ENCODE measurements around the gene INSYN2B. TPM values are rescaled to one million over a fixed set of nuclear protein-coding genes. Genes with fewer than 3 reads are reported as not detected.
A peak's percentile ranks its signal among the peaks of the same experiment; 100 is the strongest.
"Not testable (repeated sequence)": the region's sequence is repeated elsewhere in the genome, so short reads cannot be mapped to it uniquely, and the experiment has no call there.

The INSYN2B gene
- total and polyA plus RNA-seq, 10 donors, result 0.09 to 5.5 (median 1.1) TPM

DNA sequence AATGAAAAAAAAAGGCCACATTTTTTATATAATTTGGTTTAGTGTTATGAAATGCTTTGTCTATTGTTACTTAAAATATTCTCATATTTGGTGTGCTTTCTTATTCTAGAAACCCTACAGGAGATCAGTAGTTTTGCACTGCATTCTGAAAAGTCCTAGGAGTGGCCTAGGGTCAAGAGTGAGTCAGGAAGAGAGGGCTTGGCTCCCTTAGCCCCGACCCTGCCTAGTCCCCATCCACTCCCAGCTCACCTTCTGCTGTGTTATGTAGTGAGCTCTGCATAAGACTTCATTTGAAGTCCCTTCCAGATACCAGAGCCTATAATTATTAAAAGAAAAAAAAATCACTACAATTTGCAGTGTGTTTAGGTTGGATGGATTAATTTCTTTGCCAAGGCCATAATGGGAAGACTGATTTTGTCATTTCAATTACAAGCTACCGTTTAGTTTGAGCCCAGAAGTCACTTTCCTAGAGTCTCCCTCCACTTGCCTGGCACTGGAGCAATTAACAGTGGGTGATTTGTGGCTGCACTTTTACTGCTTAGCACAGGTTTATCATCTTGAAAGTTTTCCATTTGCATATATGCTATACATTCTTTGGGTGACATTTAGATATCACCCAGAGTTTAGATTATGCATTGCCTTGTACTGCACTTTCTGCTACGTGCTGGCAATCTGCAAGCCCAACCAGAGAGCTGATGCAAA, 143.3 kb downstream of the INSYN2B start:
- no peak for DNase-seq
- no peaks in the 10 kb centered on the region for H3K27me3 ChIP-seq (replicated peaks in 1 of 7)
- H3K4me3 ChIP-seq, result no peak overlapping the region
- intact Hi-C loops (cut with DNase I; ENCODE audit: low total_unique reads), result no loop called here
- TF ChIP-seq POLR2A (IDR thresholded peaks at IDR 0.05) (no peak), POLR2AphosphoS5 (IDR thresholded peaks at IDR 0.05) (no peak)
- TF ChIP-seq, protein P1, sequence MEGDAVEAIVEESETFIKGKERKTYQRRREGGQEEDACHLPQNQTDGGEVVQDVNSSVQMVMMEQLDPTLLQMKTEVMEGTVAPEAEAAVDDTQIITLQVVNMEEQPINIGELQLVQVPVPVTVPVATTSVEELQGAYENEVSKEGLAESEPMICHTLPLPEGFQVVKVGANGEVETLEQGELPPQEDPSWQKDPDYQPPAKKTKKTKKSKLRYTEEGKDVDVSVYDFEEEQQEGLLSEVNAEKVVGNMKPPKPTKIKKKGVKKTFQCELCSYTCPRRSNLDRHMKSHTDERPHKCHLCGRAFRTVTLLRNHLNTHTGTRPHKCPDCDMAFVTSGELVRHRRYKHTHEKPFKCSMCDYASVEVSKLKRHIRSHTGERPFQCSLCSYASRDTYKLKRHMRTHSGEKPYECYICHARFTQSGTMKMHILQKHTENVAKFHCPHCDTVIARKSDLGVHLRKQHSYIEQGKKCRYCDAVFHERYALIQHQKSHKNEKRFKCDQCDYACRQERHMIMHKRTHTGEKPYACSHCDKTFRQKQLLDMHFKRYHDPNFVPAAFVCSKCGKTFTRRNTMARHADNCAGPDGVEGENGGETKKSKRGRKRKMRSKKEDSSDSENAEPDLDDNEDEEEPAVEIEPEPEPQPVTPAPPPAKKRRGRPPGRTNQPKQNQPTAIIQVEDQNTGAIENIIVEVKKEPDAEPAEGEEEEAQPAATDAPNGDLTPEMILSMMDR (IDR thresholded peaks at IDR 0.05 in 8 of 11, conservative IDR thresholded peaks at IDR 0.05 in 3 of 11), result no peak
- 62 to 81% (median 75%) methylated on average over 3 of the region's 3 CpGs for WGBS, 5 donors
- peaks cover 0 to 23% (median 6%) of the 10 kb centered on the region in 6 donors for H3K4me1 ChIP-seq
- H3K27ac ChIP-seq, result no peak overlapping the region
- peaks cover 0 to 50% (median 13%) of the 10 kb centered on the region in 6 donors for H3K36me3 ChIP-seq
- no peaks in the 10 kb centered on the region for H3K9me3 ChIP-seq

DNA sequence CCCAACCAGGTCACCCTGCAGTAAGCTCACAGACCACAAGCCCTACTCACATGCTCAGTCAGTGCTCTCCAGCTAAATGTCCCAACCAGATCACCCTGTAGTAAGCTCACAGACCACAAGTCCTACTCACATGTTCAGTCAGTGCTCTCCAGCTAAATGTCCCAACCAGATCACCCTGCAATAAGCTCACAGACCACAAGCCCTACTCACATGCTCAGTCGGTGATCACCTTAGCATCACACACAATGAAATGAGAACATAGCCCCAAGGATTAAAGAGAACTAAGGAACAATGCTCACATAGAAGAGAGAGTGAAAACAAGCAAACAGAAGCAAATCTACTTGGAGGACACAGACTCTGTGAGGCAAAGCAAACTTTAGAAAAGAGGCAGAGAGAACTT, 145.8 kb downstream of the INSYN2B start:
- not testable (repeated sequence) for H3K9me3 ChIP-seq; H3K27me3 ChIP-seq (replicated peaks in 1 of 7)

DNA sequence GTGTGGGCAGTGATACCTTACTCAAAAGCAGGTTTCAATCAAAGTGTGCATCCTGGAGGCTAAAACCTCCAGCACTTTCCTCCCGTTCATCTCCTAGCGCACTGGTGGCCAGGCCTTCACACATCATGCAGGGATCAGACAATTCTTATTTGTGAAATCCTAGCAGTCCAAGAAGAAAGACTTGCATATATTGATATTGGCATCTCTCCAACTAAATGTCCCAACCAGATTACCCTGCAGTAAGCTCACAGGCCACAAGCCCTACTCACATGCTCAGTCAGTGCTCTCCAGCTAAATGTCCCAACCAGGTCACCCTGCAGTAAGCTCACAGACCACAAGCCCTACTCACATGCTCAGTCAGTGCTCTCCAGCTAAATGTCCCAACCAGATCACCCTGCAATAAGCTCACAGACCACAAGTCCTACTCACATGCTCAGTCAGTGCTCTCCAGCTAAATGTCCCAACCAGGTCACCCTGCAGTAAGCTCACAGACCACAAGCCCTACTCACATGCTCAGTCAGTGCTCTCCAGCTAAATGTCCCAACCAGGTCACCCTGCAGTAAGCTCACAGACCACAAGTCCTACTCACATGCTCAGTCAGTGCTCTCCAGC, 146.5 kb downstream of the INSYN2B start:
- DNase-seq; H3K27me3 ChIP-seq (replicated peaks in 1 of 7); intact Hi-C loops (cut with DNase I; ENCODE audit: low total_unique reads); H3K9me3 ChIP-seq; H3K4me3 ChIP-seq: not testable (repeated sequence)
- WGBS, 5 donors, result 77 to 98% (median 80%) methylated on average over 2 of the region's 2 CpGs
- Histone ChIP-seq H3K4me1 (peaks cover 0 to 25% (median 6%) of the 10 kb centered on the region in 6 donors), H3K27ac (peak overlapping the region in 4 of 8 donors; percentile 50 to 58 (median 55)), H3K36me3 (peaks cover 0 to 24% (median 0%) of the 10 kb centered on the region in 6 donors)

More for the DNA sequence above, 145.8 kb downstream of the INSYN2B start:
- DNase-seq; intact Hi-C loops (cut with DNase I; ENCODE audit: low total_unique reads); H3K27ac ChIP-seq; H3K4me3 ChIP-seq: not testable (repeated sequence)
- peaks cover 0 to 31% (median 0%) of the 10 kb centered on the region in 6 donors for H3K36me3 ChIP-seq
- H3K4me1 ChIP-seq, result peaks cover 0 to 25% (median 6%) of the 10 kb centered on the region in 6 donors
- 45 to 82% (median 74%) methylated on average over 1 of the region's 1 CpG for WGBS, 5 donors

DNA sequence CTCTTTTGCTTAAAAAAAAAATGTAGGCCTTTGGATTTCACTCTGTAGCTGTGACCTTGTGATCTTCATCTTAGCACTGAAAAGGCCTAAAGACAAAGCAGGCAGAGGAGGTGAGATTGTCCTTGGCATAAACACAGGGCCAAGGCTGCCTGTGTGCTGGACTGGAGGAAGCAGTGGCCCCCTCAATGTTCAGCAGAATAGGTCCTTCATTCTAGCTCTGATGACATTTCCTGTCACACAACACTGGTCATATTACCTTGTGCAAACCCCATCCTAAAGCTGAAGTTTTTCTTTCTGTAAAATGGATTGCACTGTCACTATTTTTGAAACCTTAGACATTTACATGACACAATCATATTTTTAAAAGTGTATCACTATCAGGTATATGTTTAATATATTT, 147.4 kb downstream of the INSYN2B start:
- peaks cover 0 to 25% (median 6%) of the 10 kb centered on the region in 6 donors for H3K4me1 ChIP-seq
- peaks cover 0 to 22% (median 0%) of the 10 kb centered on the region in 6 donors for H3K36me3 ChIP-seq
- no peak for DNase-seq

DNA sequence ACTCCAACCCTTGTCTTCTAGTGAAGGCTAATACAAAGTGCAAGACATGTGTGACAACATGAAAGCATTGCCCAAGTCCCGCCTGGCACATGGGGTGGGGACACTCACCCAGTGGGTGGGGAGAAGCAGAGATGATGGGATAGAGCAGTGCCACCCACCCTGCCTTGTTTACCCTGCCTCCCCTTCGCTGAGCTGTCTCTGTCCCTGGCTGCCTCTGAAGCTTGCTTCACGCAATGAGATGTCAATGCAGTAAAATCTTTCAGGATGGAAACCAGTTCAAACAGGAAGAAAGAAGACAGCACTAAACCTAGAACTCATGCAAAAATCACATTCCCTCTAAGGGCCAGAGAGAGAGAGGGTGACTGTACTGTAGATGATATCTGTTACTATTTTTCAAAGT, 148.0 kb downstream of the INSYN2B start:
- no peak overlapping the region for H3K4me3 ChIP-seq
- TF ChIP-seq, protein P1 (IDR thresholded peaks at IDR 0.05 in 8 of 11, conservative IDR thresholded peaks at IDR 0.05 in 3 of 11), result no peak
- no peak for TF ChIP-seq POLR2A (IDR thresholded peaks at IDR 0.05)
- TF ChIP-seq POLR2AphosphoS5 (IDR thresholded peaks at IDR 0.05), result no peak
- H3K9me3 ChIP-seq, result no peaks in the 10 kb centered on the region
- no peaks in the 10 kb centered on the region for H3K27me3 ChIP-seq (replicated peaks in 1 of 7)
- peak overlapping the region in 6 of 8 donors; percentile 2 to 55 (median 50) for H3K27ac ChIP-seq
- intact Hi-C loops (cut with DNase I; ENCODE audit: low total_unique reads), result no loop called here
- DNase-seq, result no peak
- 70 to 87% (median 79%) methylated on average over 3 of the region's 3 CpGs for WGBS, 5 donors
- H3K36me3 ChIP-seq, result peaks cover 0 to 17% (median 0%) of the 10 kb centered on the region in 6 donors
- peaks cover 0 to 25% (median 6%) of the 10 kb centered on the region in 6 donors for H3K4me1 ChIP-seq

More for the DNA sequence above, 147.4 kb downstream of the INSYN2B start:
- TF ChIP-seq POLR2A (IDR thresholded peaks at IDR 0.05) (no peak), POLR2AphosphoS5 (IDR thresholded peaks at IDR 0.05) (no peak)
- TF ChIP-seq, protein P1 (IDR thresholded peaks at IDR 0.05 in 8 of 11, conservative IDR thresholded peaks at IDR 0.05 in 3 of 11), result no peak
- H3K27ac ChIP-seq, result peak overlapping the region in 6 of 8 donors; percentile 2 to 55 (median 52)
- intact Hi-C loops (cut with DNase I; ENCODE audit: low total_unique reads), result no loop called here
- no peak overlapping the region for H3K4me3 ChIP-seq
- H3K27me3 ChIP-seq (replicated peaks in 1 of 7), result no peaks in the 10 kb centered on the region
- H3K9me3 ChIP-seq, result no peaks in the 10 kb centered on the region

Measured in spleen (tissue), 11 donors.